Caco-2 (cell line): Measurements from ENCODE around the gene IL36A. TPM values are rescaled to one million over a fixed set of nuclear protein-coding genes. Genes with fewer than 3 reads are reported as not detected.

Experiments
- BruUV-seq: library from RNA; stranded (reverse); fragments of 400-500 nt; replicated peaks from 2 replicates; lab custom pipeline; 2021; lab: Mats Ljungman, UMichigan
- CTCF ChIA-PET: fragments of 300-600 bp; sonication (Branson Sonifier 250); formaldehyde crosslinking; loops from one replicate; lab custom pipeline; 2022; ENCODE audit warnings: antibody characterized with exemption; lab: Charles Lee
- POLR2A ChIA-PET: fragments of 300-600 bp; sonication (Branson Sonifier 250); formaldehyde crosslinking; loops from one replicate; lab custom pipeline; 2022; ENCODE audit warnings: antibody characterized with exemption; lab: Charles Lee
- DNase-seq, 2 experiments: peaks; one replicate each; pipeline versions ENCODE4 v3.0.0 to v3.0.0-alpha.2; 2020 to 2022
- H3K27me3 ChIP-seq: replicated peaks from 2 replicates; pipeline ENCODE4 v1.6.0; 2011; ENCODE audit warnings: low read length; ENCODE audit not compliant: control insufficient read depth, insufficient read depth
- H3K36me3 ChIP-seq: 2 replicates; pipeline ENCODE4 v1.5.1; 2011; ENCODE audit warnings: low read length; ENCODE audit not compliant: control insufficient read depth, insufficient read depth
- H3K4me1 ChIP-seq: fragments of 250-450 bp; sonication (Bioruptor Pico); 2 replicates; pipeline ENCODE4 v1.5.1; 2020; ENCODE audit warnings: mild to moderate bottlenecking
- H3K4me3 ChIP-seq: 2 replicates; pipeline ENCODE4 v1.5.1; 2011; ENCODE audit warnings: low read depth, mild to moderate bottlenecking, control low read depth, low read length
- H3K9me3 ChIP-seq: fragments of 250-450 bp; sonication (Bioruptor Pico); 2 replicates; pipeline ENCODE4 v1.5.1; 2020; ENCODE audit warnings: mild to moderate bottlenecking, moderate library complexity
- H3K27ac Mint-ChIP-seq: one replicate; pipeline ENCODE4 v1.8.0; 2022; ENCODE audit warnings: mixed read lengths; ENCODE audit not compliant: unreplicated experiment
- H3K27me3 Mint-ChIP-seq: one replicate; pipeline ENCODE4 v1.8.0; 2022; ENCODE audit warnings: mixed read lengths; ENCODE audit not compliant: insufficient read depth, unreplicated experiment
- H3K36me3 Mint-ChIP-seq: one replicate; pipeline ENCODE4 v1.8.0; 2022; ENCODE audit warnings: mild to moderate bottlenecking, mixed read lengths; ENCODE audit not compliant: insufficient read depth, unreplicated experiment
- H3K4me1 Mint-ChIP-seq: one replicate; pipeline ENCODE4 v1.8.0; 2022; ENCODE audit warnings: low read depth, mixed read lengths; ENCODE audit not compliant: unreplicated experiment
- H3K4me3 Mint-ChIP-seq: one replicate; pipeline ENCODE4 v1.8.0; 2022; ENCODE audit warnings: mild to moderate bottlenecking, moderate library complexity, mixed read lengths; ENCODE audit not compliant: unreplicated experiment
- H3K9me3 Mint-ChIP-seq: one replicate; pipeline ENCODE4 v1.8.0; 2022; ENCODE audit warnings: mixed read lengths; ENCODE audit not compliant: unreplicated experiment
- intact Hi-C: fragments of 100-400 bp; cut with micrococcal nuclease; formaldehyde crosslinking; loops from one replicate; pipeline ENCODE4 v1.10.0; 2022; ENCODE audit not compliant: unreplicated experiment
- total RNA-seq: library from RNA; stranded (reverse); gene quantifications from 2 replicates; pipeline ENCODE4 v1.2.3, GENCODE V29; 2022
- TF ChIP-seq, protein P1 (sequence below), 2 experiments: fragments of 200-600 bp in 1 of 2; IDR thresholded peaks; 1 replicate in 1 of 2; 2 replicates in 1 of 2; pipeline versions ENCODE4 v1.5.1 to v1.8.0; 2011 to 2022; ENCODE audit warnings: antibody characterized with exemption in 1 of 2, control low read depth in 1 of 2, inconsistent platforms in 1 of 2, low read depth in 1 of 2, low read length in 1 of 2, mild to moderate bottlenecking in 1 of 2, moderate library complexity in 1 of 2; ENCODE audit not compliant: insufficient read depth in 1 of 2, severe bottlenecking in 1 of 2, unreplicated experiment in 1 of 2

Gene IL36A
- total RNA-seq, 1 experiment from 2014 or later = not detected

DNA sequence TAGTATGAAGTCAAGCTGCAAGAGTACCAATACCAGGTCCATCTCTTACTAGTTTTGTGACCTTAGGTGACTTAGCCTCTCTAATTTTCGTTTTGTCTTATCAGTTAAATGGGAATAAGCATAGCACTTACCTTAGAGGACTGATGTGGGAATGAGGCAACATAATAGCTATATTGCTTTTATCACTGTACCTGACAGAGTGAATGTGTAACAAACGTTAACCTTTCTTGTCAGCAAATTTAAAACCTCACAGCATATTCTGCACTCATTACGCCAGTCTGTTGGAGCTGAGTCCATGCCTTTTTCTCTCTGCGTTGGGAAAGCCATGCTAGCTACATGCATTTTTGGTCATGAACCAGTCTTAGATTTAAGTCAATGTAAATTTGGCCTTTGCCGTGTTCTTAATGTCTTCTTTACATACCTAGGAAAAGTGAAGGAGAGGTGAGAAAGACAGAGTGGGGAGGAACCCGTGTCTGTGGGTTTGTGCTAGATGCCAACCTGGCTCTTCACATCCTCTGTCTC is 47.2 kb downstream of the IL36A start, which contains the start of gene IL36B:
Gene IL36B, minus strand, starts transcription at position 472 of the 522 bp plus-strand sequence.
- H3K27me3 ChIP-seq = no peaks in the 10 kb centered on the region
- no peaks in the 10 kb centered on the region for H3K4me1 Mint-ChIP-seq
- CTCF ChIA-PET = no interaction called here
- no peak for DNase-seq
- H3K4me3 ChIP-seq = no peak within 1 kb of the TSS
- TF ChIP-seq, protein P1, sequence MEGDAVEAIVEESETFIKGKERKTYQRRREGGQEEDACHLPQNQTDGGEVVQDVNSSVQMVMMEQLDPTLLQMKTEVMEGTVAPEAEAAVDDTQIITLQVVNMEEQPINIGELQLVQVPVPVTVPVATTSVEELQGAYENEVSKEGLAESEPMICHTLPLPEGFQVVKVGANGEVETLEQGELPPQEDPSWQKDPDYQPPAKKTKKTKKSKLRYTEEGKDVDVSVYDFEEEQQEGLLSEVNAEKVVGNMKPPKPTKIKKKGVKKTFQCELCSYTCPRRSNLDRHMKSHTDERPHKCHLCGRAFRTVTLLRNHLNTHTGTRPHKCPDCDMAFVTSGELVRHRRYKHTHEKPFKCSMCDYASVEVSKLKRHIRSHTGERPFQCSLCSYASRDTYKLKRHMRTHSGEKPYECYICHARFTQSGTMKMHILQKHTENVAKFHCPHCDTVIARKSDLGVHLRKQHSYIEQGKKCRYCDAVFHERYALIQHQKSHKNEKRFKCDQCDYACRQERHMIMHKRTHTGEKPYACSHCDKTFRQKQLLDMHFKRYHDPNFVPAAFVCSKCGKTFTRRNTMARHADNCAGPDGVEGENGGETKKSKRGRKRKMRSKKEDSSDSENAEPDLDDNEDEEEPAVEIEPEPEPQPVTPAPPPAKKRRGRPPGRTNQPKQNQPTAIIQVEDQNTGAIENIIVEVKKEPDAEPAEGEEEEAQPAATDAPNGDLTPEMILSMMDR (IDR thresholded peaks at IDR 0.05; ENCODE audit: insufficient read depth in 1 of 2, low read depth in 1 of 2, low read length in 1 of 2, severe bottlenecking in 1 of 2, unreplicated experiment in 1 of 2) = no peak
- H3K36me3 Mint-ChIP-seq = no peaks in the 10 kb centered on the region
- no peak within 1 kb of the TSS for H3K27ac Mint-ChIP-seq
- H3K9me3 ChIP-seq = peaks cover 17% of the 10 kb centered on the region; the same call in 1 of the 2 replicates
- BruUV-seq = no TSS peak
- H3K9me3 Mint-ChIP-seq = peaks cover 59% of the 10 kb centered on the region
- no peaks in the 10 kb centered on the region for H3K36me3 ChIP-seq
- H3K4me3 Mint-ChIP-seq = no peak within 1 kb of the TSS
- H3K27me3 Mint-ChIP-seq = no peaks in the 10 kb centered on the region
- POLR2A ChIA-PET = no interaction called here
- no peaks in the 10 kb centered on the region for H3K4me1 ChIP-seq
- intact Hi-C loops = no loop called here

DNA sequence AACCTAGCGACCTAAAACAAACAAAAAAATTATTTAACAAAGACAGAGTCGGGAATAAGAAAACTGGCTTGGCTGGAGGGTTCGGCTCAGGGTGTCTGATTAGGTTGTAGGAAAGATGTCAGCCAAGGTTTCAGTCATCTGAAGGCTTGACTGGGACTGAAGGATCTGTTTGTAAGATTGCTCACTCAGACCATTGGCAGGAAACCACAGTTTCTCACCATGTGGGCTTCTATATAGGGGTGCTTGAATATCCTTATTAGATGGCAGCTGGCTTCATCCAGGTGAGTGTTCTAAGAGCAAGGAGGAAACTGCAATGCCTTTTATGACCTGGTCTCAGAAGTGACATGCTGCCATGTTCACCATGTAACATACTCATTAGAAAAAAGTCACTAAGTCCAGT is 48.4 kb downstream of the IL36A start:
- no peak overlapping the region for H3K4me3 Mint-ChIP-seq
- CTCF ChIA-PET = no interaction called here
- H3K4me1 ChIP-seq = peaks cover 6% of the 10 kb centered on the region
- no peak overlapping the region for H3K4me3 ChIP-seq
- no peaks in the 10 kb centered on the region for H3K36me3 Mint-ChIP-seq
- H3K9me3 ChIP-seq = peaks cover 17% of the 10 kb centered on the region; the same call in 1 of the 2 replicates
- no TSS peak for BruUV-seq
- intact Hi-C loops = no loop called here
- no peaks in the 10 kb centered on the region for H3K27me3 ChIP-seq
- H3K27me3 Mint-ChIP-seq = no peaks in the 10 kb centered on the region
- H3K36me3 ChIP-seq = no peaks in the 10 kb centered on the region
- H3K4me1 Mint-ChIP-seq = peaks cover 5% of the 10 kb centered on the region
- POLR2A ChIA-PET = no interaction called here
- DNase-seq = no peak
- H3K27ac Mint-ChIP-seq = no peak overlapping the region
- peaks cover 49% of the 10 kb centered on the region for H3K9me3 Mint-ChIP-seq
- TF ChIP-seq, protein P1 (IDR thresholded peaks at IDR 0.05; ENCODE audit: insufficient read depth in 1 of 2, low read depth in 1 of 2, low read length in 1 of 2, severe bottlenecking in 1 of 2, unreplicated experiment in 1 of 2) = no peak

DNA sequence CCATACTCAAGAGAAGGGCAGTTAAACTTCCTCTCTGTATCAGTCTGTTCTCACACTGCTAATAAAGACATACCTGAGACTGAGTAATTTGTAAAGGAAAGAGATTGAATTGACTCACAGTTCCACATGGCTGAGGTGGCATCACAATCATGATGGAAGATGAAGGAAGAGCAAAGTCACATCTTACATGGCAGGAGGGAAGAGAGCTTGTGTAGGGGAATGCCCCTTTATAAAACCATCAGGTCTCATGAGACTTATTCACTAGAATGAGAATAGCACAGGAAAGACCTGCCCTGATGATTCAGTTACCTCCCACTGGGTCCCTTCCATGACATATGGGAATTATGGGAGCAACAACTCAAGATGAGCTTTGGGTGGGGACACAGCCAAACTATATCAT is 48.8 kb downstream of the IL36A start:
- H3K4me1 ChIP-seq = peaks cover 9% of the 10 kb centered on the region
- Mint-ChIP-seq H3K4me3 (no peak overlapping the region), H3K4me1 (peaks cover 7% of the 10 kb centered on the region), H3K9me3 (peaks cover 48% of the 10 kb centered on the region), H3K27me3 (no peaks in the 10 kb centered on the region), H3K27ac (no peak overlapping the region), H3K36me3 (no peaks in the 10 kb centered on the region)
- H3K27me3 ChIP-seq = no peaks in the 10 kb centered on the region
- no peaks in the 10 kb centered on the region for H3K36me3 ChIP-seq
- TF ChIP-seq, protein P1 (IDR thresholded peaks at IDR 0.05; ENCODE audit: insufficient read depth in 1 of 2, low read depth in 1 of 2, low read length in 1 of 2, severe bottlenecking in 1 of 2, unreplicated experiment in 1 of 2) = no peak
- intact Hi-C loops = no loop called here
- ChIA-PET CTCF (no interaction called here), POLR2A (no interaction called here)
- H3K4me3 ChIP-seq = no peak overlapping the region
- no TSS peak for BruUV-seq
- peaks cover 17% of the 10 kb centered on the region; the same call in 1 of the 2 replicates for H3K9me3 ChIP-seq
- no peak for DNase-seq
